Upper lobe of left lung (tissue), 4 donors: Measurements from ENCODE around the gene RUNX1.

ENCODE experiments used
- EP300 ChIP-seq, 4 donors: sonication (generic); formaldehyde crosslinking; IDR thresholded peaks; one replicate each; pipeline ENCODE4 v1.5.1; 2017; ENCODE audit warnings: antibody characterized with exemption in 4 of 4, control low read depth in 2 of 4
- POLR2A ChIP-seq, 4 donors: fragments of 450-650 bp; IDR thresholded peaks; one replicate each; pipeline ENCODE4 v1.5.1; 2016 to 2017; ENCODE audit warnings: antibody characterized with exemption in 4 of 4, mild to moderate bottlenecking in 2 of 4
- POLR2AphosphoS5 ChIP-seq, 2 donors: sonication (generic); formaldehyde crosslinking; IDR thresholded peaks; one replicate each; pipeline ENCODE4 v1.5.1; 2017; ENCODE audit warnings: antibody characterized with exemption in 2 of 2
- TF ChIP-seq, protein P1 (sequence below), 6 experiments: fragments of 450-650 bp in 4 of 6; fragments of 200-600 bp in 2 of 6; sonication (generic) in 2 of 6; IDR thresholded peaks; one replicate each; pipeline ENCODE4 v1.5.1; 2016 to 2019; ENCODE audit warnings: antibody characterized with exemption in 6 of 6

- TF ChIP-seq POLR2AphosphoS5 (IDR thresholded peaks at IDR 0.05) (no peak), POLR2A (IDR thresholded peaks at IDR 0.05) (no peak), EP300 (IDR thresholded peaks at IDR 0.05) (no peak)
- TF ChIP-seq, protein P1, sequence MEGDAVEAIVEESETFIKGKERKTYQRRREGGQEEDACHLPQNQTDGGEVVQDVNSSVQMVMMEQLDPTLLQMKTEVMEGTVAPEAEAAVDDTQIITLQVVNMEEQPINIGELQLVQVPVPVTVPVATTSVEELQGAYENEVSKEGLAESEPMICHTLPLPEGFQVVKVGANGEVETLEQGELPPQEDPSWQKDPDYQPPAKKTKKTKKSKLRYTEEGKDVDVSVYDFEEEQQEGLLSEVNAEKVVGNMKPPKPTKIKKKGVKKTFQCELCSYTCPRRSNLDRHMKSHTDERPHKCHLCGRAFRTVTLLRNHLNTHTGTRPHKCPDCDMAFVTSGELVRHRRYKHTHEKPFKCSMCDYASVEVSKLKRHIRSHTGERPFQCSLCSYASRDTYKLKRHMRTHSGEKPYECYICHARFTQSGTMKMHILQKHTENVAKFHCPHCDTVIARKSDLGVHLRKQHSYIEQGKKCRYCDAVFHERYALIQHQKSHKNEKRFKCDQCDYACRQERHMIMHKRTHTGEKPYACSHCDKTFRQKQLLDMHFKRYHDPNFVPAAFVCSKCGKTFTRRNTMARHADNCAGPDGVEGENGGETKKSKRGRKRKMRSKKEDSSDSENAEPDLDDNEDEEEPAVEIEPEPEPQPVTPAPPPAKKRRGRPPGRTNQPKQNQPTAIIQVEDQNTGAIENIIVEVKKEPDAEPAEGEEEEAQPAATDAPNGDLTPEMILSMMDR (IDR thresholded peaks at IDR 0.05) = no peak
These were observed 12.4 kb downstream of the RUNX1 start for GRCh38 chr21:35036465-35037383.
